Measurements from ENCODE around the gene BIRC3. TPM values are rescaled to one million over a fixed set of nuclear protein-coding genes. Genes with fewer than 3 reads are reported as not detected.

The BIRC3 gene
- total RNA-seq (10 to 100 TPM in 1 of 2 donors, 1 to 10 TPM in 1; 6.4 to 10.9 TPM), polyA plus RNA-seq (ENCODE audit: insufficient read depth, low read depth, low replicate concordance) (6.2 TPM)
- long read RNA-seq, donor 1: 0 reads
- long read RNA-seq, donor 2: 0 reads

GRCh38 chr11:102317099-102317767, at the start of gene BIRC3:
Gene BIRC3, plus strand, starts transcription at chr11:102317484. Its CDS starts 7,026 bp downstream, at chr11:102324510.
- intact Hi-C loops (cut with DNase I; ENCODE audit: low total_unique reads): no loop called here
- peak; percentile 87 for DNase-seq
- Histone ChIP-seq H3K36me3 (ENCODE audit: low read depth, missing control alignments) (no peaks in the 10 kb centered on the region), H3K4me3 (peak within 1 kb of the TSS; percentile 48 to 76), H3K9me3 (no peaks in the 10 kb centered on the region), H3K27ac (peak within 1 kb of the TSS; percentile 68 to 73), H3K27me3 (no peaks in the 10 kb centered on the region), H3K4me1 (no peaks in the 10 kb centered on the region)
- 1 to 3% methylated on average over 19 to 34 of the region's 34 CpGs for WGBS, 2 donors
- TF ChIP-seq POLR2A (IDR thresholded peaks at IDR 0.05): no peak
- peak in 2 of 3 experiments; percentile 18 to 32 for TF ChIP-seq CTCF (IDR thresholded peaks at IDR 0.05)

DNA sequence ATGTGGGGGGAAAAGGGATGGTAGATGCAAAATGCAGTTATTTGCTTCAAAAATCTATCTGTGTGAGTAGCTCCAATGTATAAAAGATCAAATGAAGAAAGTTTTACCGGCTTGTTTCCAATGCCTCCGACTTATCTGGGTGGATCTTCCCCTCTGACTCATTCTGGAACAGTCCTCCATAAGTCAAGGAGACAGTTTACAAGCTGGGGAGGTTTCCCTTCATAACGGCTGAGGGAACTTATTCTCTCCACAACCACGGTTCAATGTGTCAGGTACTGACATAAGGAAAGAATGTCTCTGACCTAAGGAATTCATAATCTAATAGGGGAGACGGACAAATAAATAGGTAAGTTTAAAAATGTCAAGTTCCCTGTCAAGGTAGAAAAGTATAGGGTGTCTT, 49.7 kb upstream of the BIRC3 start:
- no peak for TF ChIP-seq CTCF (IDR thresholded peaks at IDR 0.05)
- Histone ChIP-seq H3K4me3 (no peak overlapping the region), H3K36me3 (ENCODE audit: low read depth, missing control alignments) (no peaks in the 10 kb centered on the region), H3K4me1 (peaks cover 6% of the 10 kb centered on the region), H3K27me3 (no peaks in the 10 kb centered on the region), H3K9me3 (no peaks in the 10 kb centered on the region), H3K27ac (no peak overlapping the region)
- WGBS, 2 donors: 22 to 43% methylated on average over 5 of the region's 5 CpGs
- DNase-seq: no peak
- intact Hi-C loops (cut with DNase I; ENCODE audit: low total_unique reads): no loop called here

GRCh38 chr11:102268083-102268984, 49.0 kb upstream of the BIRC3 start:
- peak; percentile 85 for DNase-seq
- WGBS, 2 donors: 19 to 24% methylated on average over 20 to 39 of the region's 39 CpGs
- Histone ChIP-seq H3K27ac (no peak overlapping the region), H3K9me3 (no peaks in the 10 kb centered on the region), H3K27me3 (no peaks in the 10 kb centered on the region), H3K4me3 (peak overlapping the region; percentile 7 to 45), H3K4me1 (peaks cover 6% of the 10 kb centered on the region), H3K36me3 (ENCODE audit: low read depth, missing control alignments) (no peaks in the 10 kb centered on the region)
- intact Hi-C loops (cut with DNase I; ENCODE audit: low total_unique reads): no loop called here
- no peak for TF ChIP-seq POLR2A (IDR thresholded peaks at IDR 0.05)
- peak in 1 of 3 experiments; percentile 27 for TF ChIP-seq CTCF (IDR thresholded peaks at IDR 0.05)

GRCh38 chr11:102268985-102269470, 48.3 kb upstream of the BIRC3 start:
- Histone ChIP-seq H3K4me3 (peak overlapping the region; percentile 7 to 45), H3K27me3 (no peaks in the 10 kb centered on the region), H3K36me3 (ENCODE audit: low read depth, missing control alignments) (no peaks in the 10 kb centered on the region), H3K9me3 (no peaks in the 10 kb centered on the region), H3K27ac (no peak overlapping the region), H3K4me1 (peaks cover 6% of the 10 kb centered on the region)
- no peak for DNase-seq
- 16 to 17% methylated on average over 6 of the region's 6 CpGs for WGBS, 2 donors
- intact Hi-C loops (cut with DNase I; ENCODE audit: low total_unique reads): no loop called here
- TF ChIP-seq CTCF (IDR thresholded peaks at IDR 0.05): no peak
- no peak for TF ChIP-seq POLR2A (IDR thresholded peaks at IDR 0.05)

Measured in testis (tissue), 5 donors.